GM12873 (cell line): ENCODE data around the gene RYR3.

Experiments used
- TF ChIP-seq, protein P1 (sequence below): IDR thresholded peaks from 2 replicates; pipeline ENCODE4 v1.5.1; 2012; ENCODE audit warnings: low read depth, mild to moderate bottlenecking, moderate library complexity, low read length, control low read depth; ENCODE audit not compliant: insufficient read depth; ENCODE audit errors: missing control alignments

Gene RYR3

DNA sequence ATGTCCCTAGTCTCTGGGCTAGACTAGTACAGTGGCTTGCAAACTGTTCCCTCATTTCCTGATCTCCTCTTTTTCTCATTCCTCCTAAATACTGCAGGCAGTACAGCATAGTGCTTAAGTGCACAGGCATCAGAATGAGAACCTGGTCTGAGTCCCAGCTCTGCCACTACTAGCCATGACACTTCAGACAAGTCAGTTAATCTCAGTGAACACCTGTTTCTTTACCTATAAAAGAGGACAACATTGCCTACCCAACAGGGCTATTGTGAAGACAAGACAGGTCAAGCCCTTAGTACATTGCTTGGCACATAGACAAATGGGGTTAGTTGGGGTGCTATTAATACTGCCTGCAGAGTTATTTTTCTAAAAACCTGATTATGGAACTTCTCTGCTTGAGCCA lies 113.3 kb downstream of the RYR3 start:
- TF ChIP-seq, protein P1, sequence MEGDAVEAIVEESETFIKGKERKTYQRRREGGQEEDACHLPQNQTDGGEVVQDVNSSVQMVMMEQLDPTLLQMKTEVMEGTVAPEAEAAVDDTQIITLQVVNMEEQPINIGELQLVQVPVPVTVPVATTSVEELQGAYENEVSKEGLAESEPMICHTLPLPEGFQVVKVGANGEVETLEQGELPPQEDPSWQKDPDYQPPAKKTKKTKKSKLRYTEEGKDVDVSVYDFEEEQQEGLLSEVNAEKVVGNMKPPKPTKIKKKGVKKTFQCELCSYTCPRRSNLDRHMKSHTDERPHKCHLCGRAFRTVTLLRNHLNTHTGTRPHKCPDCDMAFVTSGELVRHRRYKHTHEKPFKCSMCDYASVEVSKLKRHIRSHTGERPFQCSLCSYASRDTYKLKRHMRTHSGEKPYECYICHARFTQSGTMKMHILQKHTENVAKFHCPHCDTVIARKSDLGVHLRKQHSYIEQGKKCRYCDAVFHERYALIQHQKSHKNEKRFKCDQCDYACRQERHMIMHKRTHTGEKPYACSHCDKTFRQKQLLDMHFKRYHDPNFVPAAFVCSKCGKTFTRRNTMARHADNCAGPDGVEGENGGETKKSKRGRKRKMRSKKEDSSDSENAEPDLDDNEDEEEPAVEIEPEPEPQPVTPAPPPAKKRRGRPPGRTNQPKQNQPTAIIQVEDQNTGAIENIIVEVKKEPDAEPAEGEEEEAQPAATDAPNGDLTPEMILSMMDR, result no peak

DNA sequence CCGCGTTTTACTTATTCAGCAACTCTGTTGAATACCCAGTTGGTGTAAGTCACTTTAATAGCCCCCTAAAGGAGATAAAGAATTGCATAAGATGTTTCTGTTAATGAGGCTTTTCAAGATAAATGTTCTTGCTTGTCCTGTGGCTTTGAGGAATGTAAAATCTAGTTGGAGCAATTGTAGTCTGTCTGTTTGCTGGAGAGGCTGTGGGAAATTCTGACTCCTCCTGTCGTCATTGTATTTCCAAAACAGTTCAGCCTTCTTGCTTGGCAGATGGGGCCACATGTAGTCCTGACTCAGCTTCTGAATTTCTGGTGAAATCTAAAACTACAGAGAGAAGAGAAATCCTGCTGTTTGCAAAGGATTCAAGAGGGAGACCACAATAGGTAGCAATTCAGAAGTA lies 114.4 kb downstream of the RYR3 start:
- TF ChIP-seq, protein P1, result no peak

DNA sequence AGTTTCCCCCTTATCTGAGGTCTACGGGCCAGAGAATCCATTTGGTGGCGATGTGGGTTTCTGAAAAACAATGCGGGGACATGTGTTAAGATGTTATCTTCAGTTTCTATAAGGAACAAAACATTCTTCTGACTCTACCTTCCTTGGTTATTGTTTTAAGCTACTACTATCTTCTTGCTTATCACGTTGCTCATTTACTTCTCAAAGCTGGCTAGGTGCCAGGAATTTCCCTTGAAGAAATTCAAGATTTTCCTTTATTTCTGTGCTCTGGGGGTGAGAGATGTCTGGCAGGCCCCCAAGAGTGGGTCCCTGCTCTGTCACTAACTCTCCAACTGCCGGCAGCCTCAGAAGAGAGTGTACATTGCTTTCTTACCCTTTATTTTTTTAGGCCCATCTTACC lies 119.8 kb downstream of the RYR3 start:
- TF ChIP-seq, protein P1, result no peak

DNA sequence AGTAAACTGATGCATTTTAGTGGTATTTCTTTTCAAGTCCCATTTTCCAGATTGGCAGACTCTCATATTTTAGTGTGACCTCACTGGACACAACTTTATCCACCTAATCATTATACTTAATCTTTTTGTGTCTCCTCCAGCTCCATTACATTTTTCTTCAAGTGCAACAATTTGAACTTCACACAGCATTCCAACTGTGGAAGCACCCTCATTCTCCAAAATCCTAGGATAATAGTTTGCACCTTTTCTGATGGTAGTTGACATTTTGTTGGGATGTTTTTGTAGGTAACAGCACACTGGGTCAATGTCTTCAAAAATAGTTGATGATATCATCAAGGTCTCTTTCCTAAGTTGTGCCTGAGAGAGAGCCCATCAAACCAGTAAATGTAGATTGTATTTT lies 123.1 kb downstream of the RYR3 start:
- TF ChIP-seq, protein P1, result no peak

DNA sequence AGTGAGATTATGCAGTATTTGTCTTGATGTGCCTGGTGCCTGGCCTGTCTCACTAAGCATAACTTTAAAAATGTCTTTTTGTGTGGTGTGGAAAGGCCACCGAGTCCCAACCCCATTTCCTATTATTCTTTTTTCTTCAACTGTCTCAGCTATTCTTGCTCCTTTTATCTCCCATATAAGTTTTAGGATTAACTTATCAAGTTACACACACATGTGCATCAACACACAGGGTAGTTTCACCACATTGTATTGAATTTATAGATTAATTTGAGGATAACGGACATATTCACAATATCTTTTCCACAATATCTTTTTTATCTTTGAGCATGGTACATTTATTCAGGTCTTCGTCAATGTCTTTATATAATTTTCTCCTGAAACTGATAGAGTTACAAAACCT lies 127.6 kb downstream of the RYR3 start:
- TF ChIP-seq, protein P1, result no peak

DNA sequence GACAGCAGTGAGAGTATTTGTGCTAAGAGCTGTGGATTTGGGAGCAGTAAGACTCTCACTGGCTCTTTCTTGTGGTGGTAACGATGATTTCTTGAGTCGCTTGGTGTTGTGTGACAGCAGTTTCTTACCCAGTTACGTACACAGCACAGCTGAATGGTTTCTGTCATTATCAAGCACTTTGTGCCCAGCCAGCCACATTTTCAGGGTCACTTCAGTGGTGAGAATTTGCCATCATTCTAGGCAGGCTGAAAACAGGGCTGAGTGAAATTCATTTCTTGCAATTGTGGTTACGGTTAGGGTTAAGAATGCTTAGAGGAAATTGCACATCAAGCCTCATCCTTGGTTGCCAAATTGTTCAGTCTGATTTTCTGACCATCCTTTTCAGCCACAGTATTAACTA lies 130.1 kb downstream of the RYR3 start:
- TF ChIP-seq, protein P1, result no peak

DNA sequence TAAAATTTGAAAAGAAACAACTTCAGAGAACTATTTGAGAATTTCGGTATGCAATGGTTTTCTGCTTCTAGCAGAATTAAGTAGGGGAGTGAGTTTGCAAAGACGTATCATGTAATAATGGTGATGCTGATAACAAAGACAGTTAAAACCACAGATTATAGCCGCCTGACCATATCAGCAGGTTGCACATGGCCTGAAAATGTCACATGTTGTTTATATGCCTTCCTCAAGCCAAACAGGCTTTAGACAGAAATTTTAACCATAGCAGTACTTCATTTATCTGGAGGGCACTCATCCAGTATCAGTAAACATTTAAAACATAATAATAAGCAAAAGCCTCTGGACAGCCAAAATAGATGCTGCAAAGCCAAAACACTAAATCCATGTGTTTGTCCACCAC lies 131.7 kb downstream of the RYR3 start:
- TF ChIP-seq, protein P1, result no peak
